HG03442 (cell line): Measurements from ENCODE around the gene IMMP2L.
A peak's percentile ranks its signal among the peaks of the same experiment; 100 is the strongest.

Experiments used
- ATAC-seq: cut with Tn5 transposase; IDR thresholded peaks from one replicate; pipeline ENCODE4 v1.9.1; 2021; ENCODE audit warnings: mild to moderate bottlenecking, moderate library complexity; ENCODE audit not compliant: unreplicated experiment

IMMP2L gene

GRCh38 chr7:111126987-111127386, 435.3 kb downstream of the IMMP2L start:
- no peak for ATAC-seq

- no peak for ATAC-seq
These were observed 446.3 kb downstream of the IMMP2L start for GRCh38 chr7:111115966-111116365.

GRCh38 chr7:111113263-111114017, 448.9 kb downstream of the IMMP2L start:
- ATAC-seq = peak; percentile 72

GRCh38 chr7:111112439-111112838, 449.9 kb downstream of the IMMP2L start:
- ATAC-seq = no peak

- no peak for ATAC-seq
These were observed 453.8 kb downstream of the IMMP2L start for GRCh38 chr7:111108496-111108895.

GRCh38 chr7:111108000-111108399, 454.3 kb downstream of the IMMP2L start:
- no peak for ATAC-seq

GRCh38 chr7:111107579-111107978, 454.7 kb downstream of the IMMP2L start:
- ATAC-seq = no peak

- ATAC-seq = no peak
These were observed 457.0 kb downstream of the IMMP2L start for GRCh38 chr7:111105269-111105668.

- peak; percentile 34 for ATAC-seq
These were observed 457.6 kb downstream of the IMMP2L start for GRCh38 chr7:111104710-111105109.

- peak; percentile 69 for ATAC-seq
These were observed 458.5 kb downstream of the IMMP2L start for GRCh38 chr7:111103678-111104274.

- no peak for ATAC-seq
These were observed 459.2 kb downstream of the IMMP2L start for GRCh38 chr7:111103136-111103535.

GRCh38 chr7:111101856-111102646, 460.2 kb downstream of the IMMP2L start:
- no peak for ATAC-seq

GRCh38 chr7:111098926-111099250, 463.4 kb downstream of the IMMP2L start:
- no peak for ATAC-seq

- peak; percentile 78 for ATAC-seq
These were observed 464.0 kb downstream of the IMMP2L start for GRCh38 chr7:111098011-111098925.

- ATAC-seq = no peak
These were observed 465.3 kb downstream of the IMMP2L start for GRCh38 chr7:111096997-111097396.

- ATAC-seq = no peak
These were observed 467.9 kb downstream of the IMMP2L start for GRCh38 chr7:111094419-111094818.

- ATAC-seq = no peak
These were observed 468.8 kb downstream of the IMMP2L start for GRCh38 chr7:111093496-111093895.

- ATAC-seq = peak; percentile 68
These were observed 469.7 kb downstream of the IMMP2L start for GRCh38 chr7:111092406-111093236.

- peak; percentile 25 for ATAC-seq
These were observed 470.5 kb downstream of the IMMP2L start for GRCh38 chr7:111091593-111092358.
